ENCODE data around the gene DUOX1. TPM values are rescaled to one million over a fixed set of nuclear protein-coding genes. Genes with fewer than 3 reads are reported as not detected.

Gene DUOX1
- total and polyA plus RNA-seq, 9 of the 15 experiments (the other 6 are each of a cell fraction or from before 2014, with no cell fraction given): 0.01 to 0.22 (median 0.01) TPM; not detected in 6

- Histone ChIP-seq H3K9ac (ENCODE audit: insufficient read depth in 1 of 2, low read depth in 2 of 2, low read length in 2 of 2) (no peak overlapping the region; a peak in 1 of 4 replicates), H3K79me2 (ENCODE audit: control insufficient read depth, insufficient read depth, low read length) (peaks cover 3% of the 10 kb centered on the region; the same call in 1 of the 3 replicates), H3K9me1 (ENCODE audit: control insufficient read depth, insufficient read depth, low read length) (no peaks in the 10 kb centered on the region), H3K36me3 (ENCODE audit: control insufficient read depth, insufficient read depth, low read length) (no peaks in the 10 kb centered on the region), H3K4me3 (no peak overlapping the region), H3K4me2 (ENCODE audit: insufficient read depth, low read length) (no peak overlapping the region), H2AFZ (ENCODE audit: low read depth, low read length) (no peak overlapping the region), H3K4me1 (replicated peaks in 1 of 2; ENCODE audit: control insufficient read depth in 2 of 2, insufficient read depth in 2 of 2, low read length in 2 of 2) (peaks cover 15 to 16% of the 10 kb centered on the region in 2 experiments; a peak in 4 of 5 replicates), H3K27me3 (ENCODE audit: control insufficient read depth in 2 of 2, insufficient read depth in 2 of 2, low read length in 2 of 2) (no peaks in the 10 kb centered on the region), H3K9me3 (replicated peaks; ENCODE audit: control insufficient read depth, insufficient read depth, low read depth, low read length) (no peaks in the 10 kb centered on the region), H3K27ac (ENCODE audit: extremely low read depth, low read depth, low read length) (no peak overlapping the region), H4K20me1 (replicated peaks; ENCODE audit: control insufficient read depth, insufficient read depth, low read length) (peaks cover 5% of the 10 kb centered on the region; the same call in 1 of the 2 replicates)
- DNase-seq (ENCODE audit: extremely low read depth in 1 of 4, low spot score in 3 of 4): no peak
- no peak for TF ChIP-seq GMEB1 (CRISPR knock-in tag; IDR thresholded peaks at IDR 0.05)
- TF ChIP-seq POLR2G (IDR thresholded peaks at IDR 0.05; ENCODE audit: low read depth, low read length): peak; percentile 29; the same call in 1 of the 2 replicates
- no peak for TF ChIP-seq GATA2 (CRISPR knock-in tag; IDR thresholded peaks at IDR 0.05)
- TF ChIP-seq E2F5 (CRISPR knock-in tag; IDR thresholded peaks at IDR 0.05): no peak
- no peak for TF ChIP-seq CEBPG (CRISPR knock-in tag; IDR thresholded peaks at IDR 0.05)
- no peak for TF ChIP-seq CEBPG (tag; conservative IDR thresholded peaks at IDR 0.05 in 1 of 2, IDR thresholded peaks at IDR 0.05 in 1 of 2)
- intact Hi-C loops (cut with micrococcal nuclease): loop anchor here (5.0 to 10.0 kb wide), 2 partner anchors 241 to 453 kb away; a partner anchor contains a TSS
- ChIA-PET POLR2A (no interaction called here), CTCF (ENCODE audit: low intra/inter-chr PET ratio) (interaction anchor here (4.3 kb wide), 1 partner anchor 296 kb away, joined by 48 read pairs; no protein-coding TSS in a partner anchor)
- no TSS peak for BruUV-seq (replicated peaks)
- 51% methylated on average over 8 of the region's 14 CpGs for WGBS (ENCODE audit: insufficient coverage, low coverage, missing lambda C conversion rate)
- no peak for ATAC-seq
- FAIRE-seq: no peak
- in situ Hi-C loops (cut with MboI): no loop called here
Measured at GRCh38 chr15:45161666-45162065, 31.9 kb downstream of the DUOX1 start.
